Ascending aorta (tissue), 2 donors: ENCODE results near the gene GPR55. TPM values are rescaled to one million over a fixed set of nuclear protein-coding genes. Genes with fewer than 3 reads are reported as not detected.
A peak's percentile ranks its signal among the peaks of the same experiment; 100 is the strongest.
"Not testable (repeated sequence)": the region's sequence is repeated elsewhere in the genome, so short reads cannot be mapped to it uniquely, and the experiment has no call there.

Source experiments
- DNase-seq, 2 donors: peaks; one replicate each; pipeline ENCODE4 v3.0.0-alpha.2; 2019; ENCODE audit warnings: low spot score in 2 of 2
- H3K27ac ChIP-seq, 2 donors: fragments of 200-600 bp; sonication (generic); one replicate each; pipeline ENCODE4 v1.5.1; 2016 to 2017; ENCODE audit warnings: mild to moderate bottlenecking in 1 of 2
- H3K27me3 ChIP-seq: fragments of 200-600 bp; sonication (generic); one replicate; pipeline ENCODE4 v1.5.1; 2017
- H3K36me3 ChIP-seq, 2 donors: fragments of 200-600 bp; sonication (generic); one replicate each; pipeline ENCODE4 v1.5.1; 2016
- H3K4me1 ChIP-seq, 2 donors: fragments of 200-600 bp; sonication (generic); one replicate each; pipeline ENCODE4 v1.5.1; 2016 to 2017; ENCODE audit warnings: mild to moderate bottlenecking in 1 of 2
- H3K4me3 ChIP-seq, 2 donors: fragments of 200-600 bp; sonication (generic); one replicate each; pipeline ENCODE4 v1.5.1; 2016 to 2017; ENCODE audit warnings: mild to moderate bottlenecking in 1 of 2
- H3K9me3 ChIP-seq, 2 donors: fragments of 200-600 bp; sonication (generic); one replicate each; pipeline ENCODE4 v1.5.1; 2016
- intact Hi-C: fragments of 100-400 bp; cut with DNase I; formaldehyde crosslinking; loops from one replicate; pipeline ENCODE4 v1.15.1; 2023
- total RNA-seq: library from RNA; depleted of rRNA; stranded (reverse); fragments of >200 nt; gene quantifications from one replicate; pipeline ENCODE4 v1.1.0, GENCODE V29; 2016
- TF ChIP-seq, protein P1 (sequence below), 3 experiments: fragments of 200-600 bp in 2 of 3; fragments of 450-650 bp in 1 of 3; sonication (generic) in 2 of 3; IDR thresholded peaks; one replicate each; pipeline ENCODE4 v1.5.1; 2016 to 2019; ENCODE audit warnings: antibody characterized with exemption in 3 of 3, mild to moderate bottlenecking in 1 of 3, moderate library complexity in 1 of 3

Gene GPR55
- total RNA-seq, 1 donor from 2014 or later, result not detected

DNA sequence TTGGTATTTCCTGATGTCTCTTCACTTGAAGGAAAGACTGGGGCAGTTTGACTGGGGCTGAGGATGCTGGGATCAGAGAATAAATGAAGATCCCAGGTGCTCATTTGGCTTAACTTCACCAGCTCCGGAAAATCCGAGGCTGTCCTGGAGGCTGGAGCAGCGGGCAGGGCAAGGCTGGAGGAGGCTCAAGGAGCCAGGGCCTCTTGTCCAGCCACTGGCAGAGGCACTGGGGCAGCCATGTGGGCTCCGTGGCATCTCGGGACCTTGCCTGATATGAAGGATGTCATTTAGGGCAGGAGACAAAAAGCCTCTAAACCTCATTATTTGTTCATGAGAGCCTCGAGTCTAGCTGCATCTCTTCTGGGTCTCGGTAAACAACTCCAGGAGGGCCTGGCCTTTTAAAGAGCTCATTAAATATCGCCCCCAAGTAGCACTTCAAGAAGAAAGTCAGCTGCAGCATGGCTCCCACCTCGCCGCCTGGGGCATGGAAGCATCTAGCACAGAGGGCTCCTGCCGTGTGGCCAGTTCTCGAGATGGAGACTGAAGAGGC, 13.5 kb upstream of the GPR55 start:
- DNase-seq, result peak in 1 of 2 donors; percentile 19
- H3K9me3 ChIP-seq, result no peaks in the 10 kb centered on the region
- no peak overlapping the region for H3K4me3 ChIP-seq
- intact Hi-C loops, result no loop called here
- TF ChIP-seq, protein P1, sequence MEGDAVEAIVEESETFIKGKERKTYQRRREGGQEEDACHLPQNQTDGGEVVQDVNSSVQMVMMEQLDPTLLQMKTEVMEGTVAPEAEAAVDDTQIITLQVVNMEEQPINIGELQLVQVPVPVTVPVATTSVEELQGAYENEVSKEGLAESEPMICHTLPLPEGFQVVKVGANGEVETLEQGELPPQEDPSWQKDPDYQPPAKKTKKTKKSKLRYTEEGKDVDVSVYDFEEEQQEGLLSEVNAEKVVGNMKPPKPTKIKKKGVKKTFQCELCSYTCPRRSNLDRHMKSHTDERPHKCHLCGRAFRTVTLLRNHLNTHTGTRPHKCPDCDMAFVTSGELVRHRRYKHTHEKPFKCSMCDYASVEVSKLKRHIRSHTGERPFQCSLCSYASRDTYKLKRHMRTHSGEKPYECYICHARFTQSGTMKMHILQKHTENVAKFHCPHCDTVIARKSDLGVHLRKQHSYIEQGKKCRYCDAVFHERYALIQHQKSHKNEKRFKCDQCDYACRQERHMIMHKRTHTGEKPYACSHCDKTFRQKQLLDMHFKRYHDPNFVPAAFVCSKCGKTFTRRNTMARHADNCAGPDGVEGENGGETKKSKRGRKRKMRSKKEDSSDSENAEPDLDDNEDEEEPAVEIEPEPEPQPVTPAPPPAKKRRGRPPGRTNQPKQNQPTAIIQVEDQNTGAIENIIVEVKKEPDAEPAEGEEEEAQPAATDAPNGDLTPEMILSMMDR (IDR thresholded peaks at IDR 0.05), result no peak
- no peaks in the 10 kb centered on the region for H3K4me1 ChIP-seq
- H3K27ac ChIP-seq, result no peak overlapping the region
- no peaks in the 10 kb centered on the region for H3K27me3 ChIP-seq
- no peaks in the 10 kb centered on the region for H3K36me3 ChIP-seq

DNA sequence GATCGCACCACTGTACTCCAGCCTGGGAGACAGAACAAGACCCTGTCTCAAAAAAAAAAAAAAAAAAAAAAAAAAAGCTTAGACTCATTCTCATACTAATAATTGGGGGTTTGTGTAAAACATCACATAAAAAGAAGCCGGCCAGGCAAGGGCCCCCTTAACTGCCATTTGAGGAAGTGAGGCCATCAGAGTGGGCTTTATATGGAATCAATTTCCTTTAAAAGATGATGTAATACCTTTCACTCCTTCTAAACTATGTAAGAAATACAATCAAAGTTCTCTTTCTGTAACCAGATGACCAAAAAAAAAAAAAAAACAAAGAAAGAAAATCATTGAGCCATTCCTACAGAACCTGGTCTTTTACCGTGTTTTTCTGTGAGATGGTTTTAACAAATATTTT, 13.1 kb upstream of the GPR55 start:
- TF ChIP-seq, protein P1 (IDR thresholded peaks at IDR 0.05), result no peak
- DNase-seq, result peak in 1 of 2 donors; percentile 3
- no peaks in the 10 kb centered on the region for H3K9me3 ChIP-seq
- no peak overlapping the region for H3K4me3 ChIP-seq
- H3K36me3 ChIP-seq, result no peaks in the 10 kb centered on the region
- intact Hi-C loops, result no loop called here
- H3K4me1 ChIP-seq, result no peaks in the 10 kb centered on the region
- H3K27ac ChIP-seq, result no peak overlapping the region
- no peaks in the 10 kb centered on the region for H3K27me3 ChIP-seq

DNA sequence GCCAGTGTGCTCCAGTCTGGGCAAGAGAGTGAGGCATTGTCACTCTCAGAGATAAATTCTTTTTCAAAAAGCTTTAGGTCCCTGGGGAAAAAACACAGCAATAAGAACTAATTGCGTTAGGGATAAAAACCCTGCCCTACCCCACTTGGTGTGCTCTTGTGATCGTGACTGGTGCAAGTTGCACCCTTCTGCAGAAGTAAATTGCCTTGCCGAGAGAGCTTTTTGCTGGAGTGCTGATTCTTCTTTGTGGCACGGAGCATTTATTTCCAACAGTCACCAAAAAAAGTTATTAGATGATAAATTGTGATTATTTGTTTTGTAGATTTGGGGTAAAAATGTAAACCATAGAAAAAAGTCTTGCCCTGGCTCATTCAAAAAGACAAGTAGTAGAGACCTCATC, 12.3 kb upstream of the GPR55 start:
- DNase-seq, result no peak
- Histone ChIP-seq H3K9me3 (no peaks in the 10 kb centered on the region), H3K27me3 (no peaks in the 10 kb centered on the region), H3K36me3 (no peaks in the 10 kb centered on the region), H3K4me1 (no peaks in the 10 kb centered on the region), H3K27ac (no peak overlapping the region), H3K4me3 (no peak overlapping the region)
- TF ChIP-seq, protein P1 (IDR thresholded peaks at IDR 0.05), result no peak
- intact Hi-C loops, result no loop called here

DNA sequence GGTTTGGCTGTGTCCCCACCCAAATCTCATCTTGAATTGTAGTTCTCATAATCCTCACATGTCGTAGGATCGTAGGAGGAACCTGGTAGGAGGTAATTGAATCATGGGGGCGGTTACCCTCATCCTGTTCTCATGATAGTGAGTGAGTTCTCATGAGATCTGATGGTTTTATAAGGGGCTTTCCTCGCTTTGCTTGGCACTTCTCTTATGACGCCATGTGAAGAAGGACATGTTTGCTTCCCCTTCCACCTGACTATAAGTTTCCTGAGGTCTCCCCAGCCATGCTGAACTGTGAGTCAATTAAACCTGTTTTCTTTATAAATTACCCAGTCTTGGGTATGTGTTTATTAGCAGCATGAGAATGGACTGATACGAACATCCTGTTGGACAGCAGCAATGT, 11.2 kb upstream of the GPR55 start:
- H3K27ac ChIP-seq, H3K4me3 ChIP-seq, H3K4me1 ChIP-seq, H3K36me3 ChIP-seq, intact Hi-C loops, DNase-seq, H3K27me3 ChIP-seq, H3K9me3 ChIP-seq: not testable (repeated sequence)

DNA sequence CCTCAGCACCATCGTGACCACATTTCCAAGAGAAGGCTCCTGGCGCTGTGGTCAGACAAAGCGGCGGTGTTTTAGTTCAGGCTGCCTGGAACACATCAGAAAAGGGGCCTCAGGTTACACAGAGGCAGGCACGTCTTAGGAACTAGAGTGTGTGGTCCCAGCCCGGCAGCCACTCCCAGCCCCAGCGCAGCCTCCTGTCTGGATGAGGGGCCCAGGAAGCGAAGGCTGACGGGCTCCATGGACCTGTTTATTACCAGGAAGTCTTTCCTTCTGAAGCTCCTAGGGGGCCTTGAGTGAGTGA, 10.0 kb upstream of the GPR55 start:
- no peaks in the 10 kb centered on the region for H3K9me3 ChIP-seq
- H3K4me3 ChIP-seq, result no peak overlapping the region
- intact Hi-C loops, result no loop called here
- no peaks in the 10 kb centered on the region for H3K27me3 ChIP-seq
- no peak overlapping the region for H3K27ac ChIP-seq
- no peaks in the 10 kb centered on the region for H3K4me1 ChIP-seq
- H3K36me3 ChIP-seq, result no peaks in the 10 kb centered on the region
- DNase-seq, result no peak
- TF ChIP-seq, protein P1 (IDR thresholded peaks at IDR 0.05), result no peak

DNA sequence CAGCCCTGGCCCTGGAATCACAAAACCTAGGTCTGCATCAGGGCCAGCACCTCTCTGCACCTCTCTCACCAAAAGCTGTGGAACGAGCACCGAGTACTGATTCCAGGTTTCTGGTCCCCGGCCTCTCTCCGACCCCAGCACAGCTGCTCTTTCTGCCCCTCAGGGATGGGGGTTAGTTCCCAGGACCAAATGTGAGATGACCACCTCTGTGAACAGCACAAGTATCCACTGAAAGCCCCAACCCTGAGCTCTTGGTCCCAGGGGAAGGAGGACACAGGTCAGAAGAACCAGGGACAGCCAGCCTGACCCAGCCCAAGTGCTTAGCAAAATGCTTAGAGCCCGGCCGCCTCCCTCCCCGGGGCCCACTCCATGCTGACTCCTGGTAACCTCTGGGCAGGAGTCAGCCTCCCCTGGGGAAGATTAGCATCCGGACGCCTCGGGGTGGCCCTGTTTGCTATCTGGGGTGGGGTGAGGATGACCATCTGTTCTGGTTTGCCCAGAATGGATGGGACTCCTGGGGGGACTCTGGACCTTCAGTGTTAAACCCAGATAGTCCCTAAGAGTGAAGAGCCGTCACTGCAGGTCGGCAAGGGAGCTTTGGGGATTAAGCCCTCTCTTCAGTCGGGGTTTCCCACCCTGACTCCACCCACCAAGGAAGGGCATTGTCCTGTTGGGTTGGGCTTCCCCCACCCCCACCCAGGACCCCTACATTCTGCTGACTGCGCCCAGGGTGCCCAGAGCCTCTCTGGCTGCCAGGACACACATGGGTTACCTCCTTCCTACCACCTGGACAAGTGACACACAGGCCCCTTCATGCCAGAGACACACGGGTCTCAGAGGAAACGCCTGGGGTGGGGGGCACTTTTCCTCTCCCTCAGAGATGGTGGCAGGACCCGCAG, 9.4 kb upstream of the GPR55 start:
- Histone ChIP-seq H3K9me3 (no peaks in the 10 kb centered on the region), H3K4me1 (no peaks in the 10 kb centered on the region), H3K27me3 (no peaks in the 10 kb centered on the region), H3K27ac (no peak overlapping the region), H3K4me3 (no peak overlapping the region), H3K36me3 (no peaks in the 10 kb centered on the region)
- intact Hi-C loops, result no loop called here
- DNase-seq, result peak in 1 of 2 donors; percentile 57
- TF ChIP-seq, protein P1 (IDR thresholded peaks at IDR 0.05), result no peak
